Measurements from ENCODE around the gene PTPRM. TPM values are rescaled to one million over a fixed set of nuclear protein-coding genes. Genes with fewer than 3 reads are reported as not detected.

PTPRM gene
- total RNA-seq, 1 experiment from 2014 or later = 28.8 TPM

GRCh38 chr18:8376113-8376512 is 809.0 kb downstream of the PTPRM start:
- DNase-seq (ENCODE audit: low read depth) = no peak

DNA sequence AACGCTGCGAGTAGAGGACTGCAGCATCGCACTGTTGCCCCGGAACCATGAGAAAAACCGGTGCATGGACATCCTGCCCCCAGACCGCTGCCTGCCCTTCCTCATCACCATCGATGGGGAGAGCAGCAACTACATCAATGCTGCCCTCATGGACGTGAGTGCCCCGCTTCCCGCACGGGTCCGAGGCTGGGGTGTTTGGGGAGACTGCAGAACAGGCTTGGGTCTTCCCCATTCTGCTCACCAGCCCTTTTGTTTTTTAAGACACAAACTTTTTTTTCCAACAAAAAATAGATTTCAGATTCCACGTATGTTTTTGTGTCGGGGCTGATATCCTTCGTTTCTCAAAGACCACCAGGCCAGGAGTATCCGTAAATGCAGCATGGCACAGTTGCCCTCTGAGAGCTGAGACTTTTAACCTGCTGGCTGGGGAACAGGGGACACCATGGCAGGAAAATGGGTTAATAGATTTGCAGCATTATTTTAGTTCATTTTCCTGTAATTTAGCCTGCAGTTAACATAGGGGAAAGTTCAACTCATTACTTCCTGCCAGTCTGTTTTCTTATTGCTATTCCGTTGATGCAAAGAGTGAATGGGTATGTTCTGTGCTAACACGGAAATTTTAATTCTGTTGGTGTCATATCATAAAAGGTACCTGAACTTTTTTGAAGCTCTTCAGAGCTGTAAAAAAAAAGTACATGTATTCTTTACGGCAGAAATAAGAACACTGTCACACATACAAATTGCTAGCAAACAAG is 812.2 kb downstream of the PTPRM start:
- no peak for DNase-seq (ENCODE audit: low read depth)

GRCh38 chr18:8380006-8380405 is 812.9 kb downstream of the PTPRM start:
- DNase-seq (ENCODE audit: low read depth) = no peak

GRCh38 chr18:8380926-8381325 is 813.8 kb downstream of the PTPRM start:
- no peak for DNase-seq (ENCODE audit: low read depth)

- DNase-seq (ENCODE audit: low read depth) = no peak
These were observed 814.8 kb downstream of the PTPRM start for GRCh38 chr18:8381821-8382459.

DNA sequence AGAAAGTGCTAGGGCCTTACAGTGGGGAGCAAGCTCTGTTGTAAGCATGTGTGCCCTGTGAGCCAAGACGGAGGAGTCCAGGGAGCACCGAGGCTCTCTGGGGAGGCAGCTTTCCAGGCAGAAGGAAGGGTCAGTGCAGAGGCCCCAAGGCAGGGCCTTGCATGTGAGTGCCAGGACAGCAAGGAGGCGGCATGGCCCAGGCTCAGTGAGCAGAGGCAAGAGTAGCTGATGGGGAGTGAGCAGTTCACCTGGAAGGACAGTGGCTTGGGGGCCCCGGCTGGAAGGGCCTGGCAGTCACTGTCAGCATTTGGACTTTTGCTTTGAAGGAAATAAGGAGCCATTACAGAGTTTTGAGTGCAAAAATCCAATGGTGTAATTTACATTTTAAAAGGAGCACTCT is 818.3 kb downstream of the PTPRM start:
- no peak for DNase-seq (ENCODE audit: low read depth)

DNA sequence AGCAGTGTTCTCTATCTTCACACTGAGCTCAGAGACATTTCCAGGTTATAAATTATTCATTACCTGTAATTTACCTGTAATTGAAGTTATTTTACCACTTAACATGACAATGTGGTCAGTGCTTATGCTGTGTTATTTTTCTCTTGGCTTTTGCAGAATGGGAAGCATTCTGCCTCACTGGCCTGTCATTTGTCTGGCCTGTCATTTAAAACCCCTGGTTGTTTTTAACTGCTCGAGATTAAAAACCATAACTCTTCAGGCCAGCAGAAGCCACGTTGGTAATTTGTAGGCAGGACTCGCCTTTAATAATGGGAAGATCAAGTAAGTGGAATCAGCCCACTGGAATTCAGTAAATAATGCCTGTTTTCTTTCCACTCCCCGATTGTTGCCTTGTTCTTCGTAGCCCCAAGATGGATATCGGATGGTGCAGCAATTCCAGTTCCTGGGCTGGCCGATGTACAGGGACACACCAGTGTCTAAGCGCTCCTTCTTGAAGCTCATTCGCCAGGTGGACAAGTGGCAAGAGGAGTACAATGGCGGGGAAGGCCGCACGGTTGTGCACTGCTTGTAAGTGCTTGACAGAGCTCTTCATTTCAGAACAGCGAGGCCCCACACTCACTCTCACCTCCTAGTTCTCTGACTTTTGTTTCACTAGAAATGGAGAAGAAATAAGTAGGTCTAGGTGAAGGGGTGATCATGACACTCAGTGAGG is 819.7 kb downstream of the PTPRM start:
- DNase-seq (ENCODE audit: low read depth) = no peak

GRCh38 chr18:8389391-8390340 is 822.5 kb downstream of the PTPRM start:
- peak; percentile 58 for DNase-seq (ENCODE audit: low read depth)

DNA sequence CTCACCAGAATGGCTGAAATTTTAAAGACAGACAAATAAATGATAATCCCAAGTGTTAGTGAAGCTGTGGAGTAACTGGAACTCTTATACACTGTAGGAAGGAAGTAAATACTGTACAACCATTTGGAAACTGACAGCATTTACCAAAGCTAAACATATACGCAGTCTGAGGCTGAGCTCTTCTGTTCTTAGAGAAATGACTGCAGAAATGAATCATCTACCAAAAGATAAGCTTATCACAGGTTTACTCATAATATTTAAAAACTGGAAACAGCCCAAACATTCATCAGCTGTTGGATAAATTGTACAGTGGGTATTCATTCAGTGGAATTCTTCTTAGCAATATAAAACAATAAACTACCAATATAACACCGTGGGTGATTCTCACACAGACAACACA is 824.0 kb downstream of the PTPRM start:
- DNase-seq (ENCODE audit: low read depth) = no peak

GRCh38 chr18:8396254-8396653 is 829.1 kb downstream of the PTPRM start:
- DNase-seq (ENCODE audit: low read depth) = no peak

- DNase-seq (ENCODE audit: low read depth) = no peak
These were observed 829.9 kb downstream of the PTPRM start for GRCh38 chr18:8397034-8397433.

GRCh38 chr18:8399138-8399537 is 832.0 kb downstream of the PTPRM start:
- no peak for DNase-seq (ENCODE audit: low read depth)

DNA sequence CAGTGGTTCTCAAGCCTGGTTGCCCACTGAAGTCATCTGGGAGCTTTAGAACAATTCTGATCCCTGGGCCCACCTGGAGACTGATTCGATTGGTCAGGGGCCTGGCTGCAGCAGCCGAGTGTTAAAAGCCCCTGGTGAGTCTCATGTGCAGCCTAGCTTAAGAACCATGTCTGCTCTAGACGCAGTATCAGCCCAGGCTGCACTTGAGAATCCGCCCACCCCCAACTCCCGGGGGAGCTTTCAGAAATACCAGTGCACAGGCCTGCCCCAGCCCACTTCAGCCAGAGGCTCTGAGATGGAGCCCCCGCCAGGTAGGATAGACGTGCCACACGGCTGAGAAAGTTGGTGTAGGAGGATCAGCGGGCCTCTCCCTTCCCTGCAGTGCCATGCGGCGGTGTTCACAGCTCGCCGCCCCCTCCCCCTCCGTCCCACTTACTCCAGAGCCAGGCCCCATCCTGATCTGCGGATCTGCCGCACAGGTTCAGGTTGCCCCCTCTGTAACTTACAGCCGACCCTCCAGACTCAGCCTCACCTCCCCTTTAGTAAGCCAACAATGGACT is 833.2 kb downstream of the PTPRM start:
- no peak for DNase-seq (ENCODE audit: low read depth)

GRCh38 chr18:8400825-8401224 is 833.7 kb downstream of the PTPRM start:
- DNase-seq (ENCODE audit: low read depth) = no peak

DNA sequence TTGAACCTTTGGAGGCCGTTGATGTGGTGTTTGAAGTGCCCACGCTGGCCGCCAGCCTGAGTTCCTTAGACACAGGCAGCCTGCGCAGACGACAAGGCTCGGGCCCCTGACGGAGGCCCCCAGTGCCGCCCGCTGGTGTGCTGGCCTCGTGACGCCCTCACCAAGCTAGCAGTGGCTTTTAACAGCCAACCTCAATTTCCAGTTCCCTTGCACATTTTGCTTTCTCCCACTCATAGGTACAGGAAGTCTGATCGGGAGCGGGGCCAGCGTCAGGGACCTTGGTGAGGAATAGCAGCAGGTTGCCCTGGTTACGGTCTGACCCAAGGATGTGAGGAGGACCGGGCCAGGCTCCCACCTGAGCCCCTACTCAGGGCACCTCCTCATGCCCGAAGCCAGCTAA is 834.5 kb downstream of the PTPRM start:
- DNase-seq (ENCODE audit: low read depth) = no peak

GRCh38 chr18:8402237-8402636 is 835.1 kb downstream of the PTPRM start:
- DNase-seq (ENCODE audit: low read depth) = no peak

DNA sequence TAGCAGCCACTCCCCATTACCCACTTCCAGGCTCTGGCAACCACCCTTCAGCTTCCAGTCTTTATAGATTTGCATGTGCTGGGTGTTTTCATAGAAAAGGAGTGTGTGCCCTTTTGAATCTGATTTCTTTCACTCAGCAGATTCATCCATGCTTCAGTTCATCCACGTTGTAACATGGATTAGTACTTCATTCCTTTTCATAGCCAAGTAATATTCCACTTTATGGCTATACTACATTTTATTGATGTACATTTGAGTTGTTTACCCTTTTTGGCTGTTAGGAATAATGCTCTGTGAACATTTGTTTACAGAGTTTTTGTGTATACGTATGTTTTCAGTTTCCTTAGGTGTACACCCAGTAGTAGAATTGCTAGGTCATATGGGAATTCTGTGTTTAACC is 836.6 kb downstream of the PTPRM start:
- no peak for DNase-seq (ENCODE audit: low read depth)

DNA sequence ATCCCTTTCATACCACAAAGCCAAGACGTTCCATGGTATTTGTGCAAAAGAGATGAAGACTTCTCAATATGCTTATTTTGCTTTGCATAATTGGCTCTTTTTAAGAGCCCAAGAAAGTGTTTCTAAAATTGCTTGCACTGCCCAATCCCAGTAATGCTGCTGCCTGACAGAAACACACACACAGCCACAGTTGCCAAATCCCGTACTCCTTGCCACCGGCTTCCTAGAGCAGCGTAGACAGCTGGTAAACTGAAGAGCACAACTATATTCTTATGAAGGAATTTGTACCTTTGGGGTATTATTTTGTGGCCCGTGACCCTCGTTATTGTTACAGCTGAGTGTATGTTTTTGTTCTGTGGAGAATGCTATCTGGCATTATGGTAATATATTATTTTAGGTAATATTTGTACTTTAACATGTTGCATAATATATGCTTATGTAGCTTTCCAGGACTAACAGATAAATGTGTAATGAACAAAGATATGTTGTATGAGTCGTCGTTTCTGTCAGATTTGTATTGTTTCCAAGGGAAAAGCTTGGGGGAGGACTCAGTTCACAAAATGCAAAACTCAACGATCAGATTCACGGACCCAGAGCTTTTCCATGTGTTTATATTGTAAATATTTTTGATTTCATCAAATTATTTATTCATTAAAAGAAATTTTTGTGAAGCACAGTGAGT is 839.2 kb downstream of the PTPRM start:
- DNase-seq (ENCODE audit: low read depth) = no peak

GRCh38 chr18:8406868-8407250 is 839.7 kb downstream of the PTPRM start:
- DNase-seq (ENCODE audit: low read depth) = no peak

DNA sequence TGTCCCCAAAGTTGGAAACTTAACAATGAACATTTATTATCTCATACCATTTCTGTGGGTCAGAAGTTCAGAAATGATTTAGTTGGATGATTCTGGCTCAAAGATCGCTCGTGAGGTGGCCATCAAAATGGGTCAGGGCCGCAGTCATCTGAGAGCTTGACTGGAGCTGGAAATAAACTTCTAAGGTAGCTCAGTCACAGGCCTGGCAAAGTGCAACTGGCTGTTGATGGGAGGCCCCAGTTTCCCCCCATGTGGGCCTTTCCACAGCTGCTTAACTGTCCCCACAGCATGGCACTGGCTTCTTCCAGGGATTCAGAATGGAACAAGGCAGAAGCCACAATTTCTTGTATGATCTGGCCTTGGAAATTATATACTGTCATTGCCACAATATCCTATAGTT is 842.0 kb downstream of the PTPRM start:
- no peak for DNase-seq (ENCODE audit: low read depth)

GRCh38 chr18:8411492-8411891 is 844.4 kb downstream of the PTPRM start:
- no peak for DNase-seq (ENCODE audit: low read depth)

Measured in HT1080 (cell line).